Spleen (tissue), 11 donors: ENCODE measurements around the gene SUGP2. TPM values are rescaled to one million over a fixed set of nuclear protein-coding genes. Genes with fewer than 3 reads are reported as not detected.

Experiments used
- DNase-seq: peaks from one replicate; pipeline ENCODE4 v3.0.0-alpha.2; 2020
- H3K27ac ChIP-seq, 8 donors: fragments of 200-600 bp; sonication (generic) in 7 of 8; 1 replicate in 4 of 8; 2 replicates in 4 of 8; pipeline versions ENCODE4 v1.5.0 to v1.8.0; 2016 to 2021; ENCODE audit warnings: inconsistent platforms in 4 of 8, mild to moderate bottlenecking in 4 of 8, moderate library complexity in 1 of 8
- H3K27me3 ChIP-seq, 7 donors: fragments of 200-600 bp; sonication (generic) in 6 of 7; replicated peaks in 1 of 7; 1 replicate in 4 of 7; 2 replicates in 3 of 7; pipeline versions ENCODE4 v1.5.0 to v1.8.0; 2016 to 2021; ENCODE audit warnings: inconsistent platforms in 3 of 7, mild to moderate bottlenecking in 1 of 7
- H3K36me3 ChIP-seq, 6 donors: fragments of 200-600 bp; sonication (generic) in 5 of 6; 1 replicate in 4 of 6; 2 replicates in 2 of 6; pipeline versions ENCODE4 v1.5.0 to v1.8.0; 2016 to 2021; ENCODE audit warnings: inconsistent platforms in 2 of 6
- H3K4me1 ChIP-seq, 6 donors: fragments of 200-600 bp; sonication (generic) in 5 of 6; 1 replicate in 3 of 6; 2 replicates in 3 of 6; pipeline versions ENCODE4 v1.5.0 to v1.8.0; 2016 to 2021; ENCODE audit warnings: inconsistent platforms in 3 of 6
- H3K4me3 ChIP-seq, 8 donors: fragments of 200-600 bp; sonication (generic) in 7 of 8; 1 replicate in 4 of 8; 2 replicates in 4 of 8; pipeline versions ENCODE4 v1.5.0 to v1.8.0; 2016 to 2021; ENCODE audit warnings: inconsistent platforms in 4 of 8, mild to moderate bottlenecking in 4 of 8, moderate library complexity in 2 of 8
- H3K9me3 ChIP-seq, 8 donors: fragments of 200-600 bp; sonication (generic) in 7 of 8; 1 replicate in 4 of 8; 2 replicates in 4 of 8; pipeline versions ENCODE4 v1.5.0 to v1.8.0; 2016 to 2021; ENCODE audit warnings: inconsistent platforms in 4 of 8
- CTCF ChIP-seq, 11 experiments: fragments of 200-600 bp in 7 of 11; fragments of 450-650 bp in 4 of 11; sonication (generic) in 4 of 11; IDR thresholded peaks in 8 of 11; conservative IDR thresholded peaks in 3 of 11; 1 replicate in 7 of 11; 2 replicates in 4 of 11; pipeline versions ENCODE4 v1.4.0 to v1.8.0; 2016 to 2021; ENCODE audit warnings: antibody characterized with exemption in 11 of 11, inconsistent platforms in 4 of 11, mild to moderate bottlenecking in 1 of 11
- POLR2A ChIP-seq, 3 donors: fragments of 450-650 bp; IDR thresholded peaks; one replicate each; pipeline ENCODE4 v1.5.1; 2017; ENCODE audit warnings: antibody characterized with exemption in 3 of 3, mild to moderate bottlenecking in 1 of 3
- POLR2AphosphoS5 ChIP-seq, 3 donors: sonication (generic); formaldehyde crosslinking; IDR thresholded peaks; one replicate each; pipeline ENCODE4 v1.5.1; 2017; ENCODE audit warnings: antibody characterized with exemption in 3 of 3
- WGBS, 5 donors: extraction: QIAGEN DNeasy Blood & Tissue Kit in 3 of 5; methylation state at CpG; one replicate each; pipeline versions ENCODE4 v1.1.5 to v1.1.7; 2013 to 2018; 5-methylcytosine and 5-hydroxymethylcytosine counted together
- intact Hi-C: fragments of 100-400 bp; cut with DNase I; formaldehyde crosslinking; loops from one replicate; pipeline ENCODE4 v1.15.0; 2023; ENCODE audit warnings: low total_unique reads
- polyA plus RNA-seq, 3 donors: library from polyadenylated mRNA; stranded (reverse); fragments of 200-250 nt; gene quantifications; one replicate each; pipeline ENCODE4 v1.2.1, GENCODE V29; 2013
- total RNA-seq, 7 donors: library from RNA; depleted of rRNA in 3 of 7; stranded (reverse); fragments of >200 nt in 3 of 7; fragmentation: NEBNext Ultra II Directional in 4 of 7; extraction: Animal tissue kit (Norgen Biotek cat#: 25700) in 4 of 7; gene quantifications; one replicate each; pipeline versions ENCODE4 v1.1.0 to v1.2.1, GENCODE V29; 2016 to 2021
- donor health status: healthy with polysubstance abuse.
- donor health status: DM: no; HTN: no; CAD: no; lungs with moderate emphysema.
- donor health status: DM: no; HTN: no; CAD: no.
- donor health status: Bipolar disorder and iron deficiency.
- donor health status: healthy.
- donor health status: DM: no; HTN: no; CAD: no.
- donor health status: DM: yes; HTN: yes; CAD: no.

Gene SUGP2
- total and polyA plus RNA-seq, 10 donors: 54.5 to 127 (median 87.6) TPM

- TF ChIP-seq POLR2AphosphoS5 (IDR thresholded peaks at IDR 0.05) (no peak), POLR2A (IDR thresholded peaks at IDR 0.05) (no peak), CTCF (IDR thresholded peaks at IDR 0.05 in 8 of 11, conservative IDR thresholded peaks at IDR 0.05 in 3 of 11) (no peak)
- Histone ChIP-seq H3K4me1 (peaks cover 19 to 47% (median 37%) of the 10 kb centered on the region in 6 donors), H3K27ac (peak overlapping the region in 6 of 8 donors; percentile 50 to 93 (median 86)), H3K4me3 (peak overlapping the region; percentile 31 to 95 (median 80)), H3K9me3 (no peaks in the 10 kb centered on the region), H3K27me3 (no peaks in the 10 kb centered on the region), H3K36me3 (peaks cover 0 to 35% (median 6%) of the 10 kb centered on the region in 6 donors)
- no peak for DNase-seq
- intact Hi-C loops: loop anchor here (5.0 kb wide), 1 partner anchor 75 kb away; the partner anchor contains the start of gene TMEM161A
- whole genome bisulfite sequencing, 5 donors: 90 to 95% (median 92%) methylated on average over 4 of the region's 4 CpGs
Observed at GRCh38 chr19:19062454-19063182, 29.3 kb upstream of the SUGP2 start.

GRCh38 chr19:19061506-19061905, 28.2 kb upstream of the SUGP2 start:
- Histone ChIP-seq H3K9me3 (no peaks in the 10 kb centered on the region), H3K4me1 (peaks cover 18 to 36% (median 31%) of the 10 kb centered on the region in 6 donors), H3K27me3 (no peaks in the 10 kb centered on the region), H3K4me3 (no peak overlapping the region), H3K27ac (no peak overlapping the region), H3K36me3 (peaks cover 0 to 46% (median 17%) of the 10 kb centered on the region in 6 donors)
- DNase-seq: no peak
- WGBS, 5 donors: 90 to 100% (median 94%) methylated on average over 3 to 8 of the region's 8 CpGs
- intact Hi-C loops: loop anchor here (5.0 kb wide), 1 partner anchor 76 kb away; the partner anchor contains the start of gene TMEM161A
- no peak for TF ChIP-seq CTCF (IDR thresholded peaks at IDR 0.05 in 8 of 11, conservative IDR thresholded peaks at IDR 0.05 in 3 of 11)
- no peak for TF ChIP-seq POLR2A (IDR thresholded peaks at IDR 0.05)
- TF ChIP-seq POLR2AphosphoS5 (IDR thresholded peaks at IDR 0.05): peak in 1 of 3 donors; percentile 32

- H3K4me3 ChIP-seq: no peak overlapping the region
- TF ChIP-seq CTCF (IDR thresholded peaks at IDR 0.05 in 8 of 11, conservative IDR thresholded peaks at IDR 0.05 in 3 of 11) (no peak), POLR2AphosphoS5 (IDR thresholded peaks at IDR 0.05) (no peak), POLR2A (IDR thresholded peaks at IDR 0.05) (no peak)
- no peak for DNase-seq
- no peaks in the 10 kb centered on the region for H3K9me3 ChIP-seq
- H3K36me3 ChIP-seq: peaks cover 0 to 61% (median 28%) of the 10 kb centered on the region in 6 donors
- peaks cover 4 to 21% (median 17%) of the 10 kb centered on the region in 6 donors for H3K4me1 ChIP-seq
- no peak overlapping the region for H3K27ac ChIP-seq
- 73 to 90% (median 87%) methylated on average over 12 of the region's 12 CpGs for WGBS, 5 donors
- intact Hi-C loops: loop anchor here (5.0 kb wide), 1 partner anchor 77 kb away; the partner anchor contains the start of gene TMEM161A
- H3K27me3 ChIP-seq: no peaks in the 10 kb centered on the region
Observed at GRCh38 chr19:19059837-19060611, 26.7 kb upstream of the SUGP2 start.
